ENCODE results near the gene GALP. TPM values are rescaled to one million over a fixed set of nuclear protein-coding genes. Genes with fewer than 3 reads are reported as not detected.

Gene GALP
- total RNA-seq, 2 experiments from 2014 or later = not detected

DNA sequence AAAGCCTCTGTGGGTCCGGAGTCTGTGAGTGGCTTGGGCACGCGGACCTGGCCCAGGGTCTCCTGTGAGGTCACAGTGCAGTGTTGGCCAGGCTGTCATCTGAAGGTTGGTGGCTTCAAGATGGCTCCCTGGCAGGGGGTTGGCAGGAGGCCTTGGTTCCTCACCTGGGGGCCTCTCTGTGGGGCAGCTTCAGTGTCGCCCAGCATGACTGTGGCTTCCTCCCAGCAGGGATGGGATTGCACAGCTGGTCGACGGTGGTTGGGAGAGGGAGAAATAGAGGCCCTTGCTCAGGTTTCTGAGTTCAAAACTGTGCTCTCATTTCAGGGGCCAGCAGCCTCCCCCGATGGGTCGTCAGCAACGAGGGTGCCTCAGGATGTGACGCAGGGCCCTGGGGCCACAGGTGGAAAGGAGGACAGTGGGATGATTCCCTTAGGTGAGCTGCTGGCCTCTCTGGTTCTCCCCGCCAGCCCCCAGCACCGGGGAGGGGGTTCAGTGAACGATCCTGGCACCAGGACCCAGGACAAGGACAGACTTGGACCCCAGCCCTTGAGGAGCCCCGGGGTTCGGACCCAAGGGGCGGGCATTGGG, 17.5 kb upstream of the GALP start:
- H3K27me3 Mint-ChIP-seq = no peaks in the 10 kb centered on the region
- ATAC-seq (ENCODE audit: poor library complexity) = no peak
- H3K4me1 Mint-ChIP-seq (ENCODE audit: low read depth) = peaks cover 8% of the 10 kb centered on the region
- H3K36me3 ChIP-seq (ENCODE audit: insufficient read depth, low read length) = peaks cover 22% of the 10 kb centered on the region
- H3K36me3 Mint-ChIP-seq (ENCODE audit: low read depth) = peaks cover 64% of the 10 kb centered on the region
- no peak overlapping the region for H3K27ac Mint-ChIP-seq
- H3K27ac ChIP-seq (ENCODE audit: low read depth in 1 of 2, low read length in 2 of 2) = no peak overlapping the region
- no peak for DNase-seq
- ChIA-PET POLR2A (no interaction called here), CTCF (no interaction called here)
- H3K4me3 ChIP-seq (ENCODE audit: low read length) = no peak overlapping the region
- intact Hi-C loops (cut with DNase I, micrococcal nuclease) = no loop called here
- H3K27me3 ChIP-seq (ENCODE audit: control insufficient read depth in 1 of 2, insufficient read depth in 2 of 2, low read length in 2 of 2) = no peaks in the 10 kb centered on the region
- H3K9me3 Mint-ChIP-seq = no peaks in the 10 kb centered on the region
- no peaks in the 10 kb centered on the region for H3K9me3 ChIP-seq (ENCODE audit: control insufficient read depth in 1 of 2, insufficient read depth in 1 of 2, low read length in 2 of 2)
- H3K4me3 Mint-ChIP-seq = no peak overlapping the region
- no peaks in the 10 kb centered on the region for H3K4me1 ChIP-seq (ENCODE audit: insufficient read depth, low read length)
- TF ChIP-seq, protein P1, sequence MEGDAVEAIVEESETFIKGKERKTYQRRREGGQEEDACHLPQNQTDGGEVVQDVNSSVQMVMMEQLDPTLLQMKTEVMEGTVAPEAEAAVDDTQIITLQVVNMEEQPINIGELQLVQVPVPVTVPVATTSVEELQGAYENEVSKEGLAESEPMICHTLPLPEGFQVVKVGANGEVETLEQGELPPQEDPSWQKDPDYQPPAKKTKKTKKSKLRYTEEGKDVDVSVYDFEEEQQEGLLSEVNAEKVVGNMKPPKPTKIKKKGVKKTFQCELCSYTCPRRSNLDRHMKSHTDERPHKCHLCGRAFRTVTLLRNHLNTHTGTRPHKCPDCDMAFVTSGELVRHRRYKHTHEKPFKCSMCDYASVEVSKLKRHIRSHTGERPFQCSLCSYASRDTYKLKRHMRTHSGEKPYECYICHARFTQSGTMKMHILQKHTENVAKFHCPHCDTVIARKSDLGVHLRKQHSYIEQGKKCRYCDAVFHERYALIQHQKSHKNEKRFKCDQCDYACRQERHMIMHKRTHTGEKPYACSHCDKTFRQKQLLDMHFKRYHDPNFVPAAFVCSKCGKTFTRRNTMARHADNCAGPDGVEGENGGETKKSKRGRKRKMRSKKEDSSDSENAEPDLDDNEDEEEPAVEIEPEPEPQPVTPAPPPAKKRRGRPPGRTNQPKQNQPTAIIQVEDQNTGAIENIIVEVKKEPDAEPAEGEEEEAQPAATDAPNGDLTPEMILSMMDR (IDR thresholded peaks at IDR 0.05) = no peak

DNA sequence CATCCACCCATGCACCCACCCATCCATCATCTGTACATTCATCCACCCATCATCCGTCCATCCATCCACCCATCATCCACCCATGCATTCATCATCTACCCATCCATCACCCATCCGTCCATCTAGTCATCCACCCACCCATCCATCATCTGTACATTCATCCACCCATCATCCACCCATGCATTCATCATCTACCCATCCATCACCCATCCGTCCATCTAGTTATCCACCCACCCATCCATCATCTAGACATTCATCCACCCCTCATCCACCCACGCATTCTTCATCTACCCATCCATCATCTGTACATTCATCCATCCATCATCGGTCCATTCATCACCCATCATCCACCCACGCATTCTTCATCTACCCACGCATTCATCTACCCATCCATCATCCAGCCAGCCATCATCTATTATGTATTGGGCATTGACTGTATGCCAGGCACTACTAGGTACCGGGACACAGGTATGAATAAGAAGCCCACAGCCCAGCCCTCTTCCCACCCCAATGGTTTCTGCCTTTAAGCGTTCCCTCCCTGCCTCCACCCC, 16.7 kb upstream of the GALP start:
- ChIA-PET CTCF (no interaction called here), POLR2A (no interaction called here)
- H3K27me3 Mint-ChIP-seq = no peaks in the 10 kb centered on the region
- no peak overlapping the region for H3K27ac Mint-ChIP-seq
- no peaks in the 10 kb centered on the region for H3K4me1 ChIP-seq (ENCODE audit: insufficient read depth, low read length)
- H3K27me3 ChIP-seq (ENCODE audit: control insufficient read depth in 1 of 2, insufficient read depth in 2 of 2, low read length in 2 of 2) = no peaks in the 10 kb centered on the region
- H3K27ac ChIP-seq (ENCODE audit: low read depth in 1 of 2, low read length in 2 of 2) = no peak overlapping the region
- peaks cover under 1% of the 10 kb centered on the region for H3K4me1 Mint-ChIP-seq (ENCODE audit: low read depth)
- peaks cover 56% of the 10 kb centered on the region for H3K36me3 Mint-ChIP-seq (ENCODE audit: low read depth)
- ATAC-seq (ENCODE audit: poor library complexity) (no peak), DNase-seq (no peak)
- H3K4me3 ChIP-seq (ENCODE audit: low read length) = no peak overlapping the region
- no peak overlapping the region for H3K4me3 Mint-ChIP-seq
- no peaks in the 10 kb centered on the region for H3K9me3 ChIP-seq (ENCODE audit: control insufficient read depth in 1 of 2, insufficient read depth in 1 of 2, low read length in 2 of 2)
- TF ChIP-seq, protein P1 (IDR thresholded peaks at IDR 0.05) = no peak
- peaks cover 22% of the 10 kb centered on the region for H3K36me3 ChIP-seq (ENCODE audit: insufficient read depth, low read length)
- intact Hi-C loops (cut with DNase I, micrococcal nuclease) = no loop called here
- no peaks in the 10 kb centered on the region for H3K9me3 Mint-ChIP-seq

DNA sequence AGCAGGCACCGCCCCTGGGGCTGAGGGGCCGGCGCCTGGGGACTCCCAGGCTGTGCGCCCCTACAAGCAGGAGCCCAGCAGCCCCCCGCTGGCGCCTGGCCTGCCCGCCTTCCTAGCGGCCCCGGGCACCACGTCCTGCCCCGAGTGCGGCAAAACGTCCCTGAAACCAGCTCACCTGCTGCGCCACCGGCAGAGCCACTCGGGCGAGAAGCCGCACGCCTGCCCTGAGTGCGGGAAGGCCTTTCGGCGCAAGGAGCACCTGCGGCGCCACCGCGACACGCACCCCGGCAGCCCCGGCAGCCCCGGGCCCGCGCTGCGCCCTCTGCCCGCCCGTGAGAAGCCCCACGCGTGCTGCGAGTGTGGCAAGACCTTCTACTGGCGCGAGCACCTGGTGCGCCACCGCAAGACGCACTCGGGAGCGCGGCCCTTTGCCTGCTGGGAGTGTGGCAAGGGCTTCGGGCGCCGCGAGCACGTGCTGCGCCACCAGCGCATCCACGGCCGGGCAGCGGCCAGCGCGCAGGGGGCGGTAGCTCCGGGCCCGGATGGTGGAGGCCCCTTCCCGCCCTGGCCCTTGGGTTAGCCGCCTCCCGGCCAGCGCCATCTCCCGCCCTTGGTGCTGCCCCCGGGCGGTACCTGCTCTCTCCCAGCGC, 16.1 kb upstream of the GALP start:
- CTCF ChIA-PET = no interaction called here
- ATAC-seq (ENCODE audit: poor library complexity) (no peak), DNase-seq (no peak)
- no peak overlapping the region for H3K4me3 ChIP-seq (ENCODE audit: low read length)
- H3K27ac Mint-ChIP-seq = no peak overlapping the region
- H3K27ac ChIP-seq (ENCODE audit: low read depth in 1 of 2, low read length in 2 of 2) = no peak overlapping the region
- peaks cover 19% of the 10 kb centered on the region for H3K36me3 ChIP-seq (ENCODE audit: insufficient read depth, low read length)
- POLR2A ChIA-PET = no interaction called here
- TF ChIP-seq, protein P1 (IDR thresholded peaks at IDR 0.05) = no peak
- intact Hi-C loops (cut with DNase I, micrococcal nuclease) = no loop called here
- H3K36me3 Mint-ChIP-seq (ENCODE audit: low read depth) = peaks cover 51% of the 10 kb centered on the region
- no peaks in the 10 kb centered on the region for H3K9me3 Mint-ChIP-seq
- no peaks in the 10 kb centered on the region for H3K4me1 Mint-ChIP-seq (ENCODE audit: low read depth)
- no peaks in the 10 kb centered on the region for H3K9me3 ChIP-seq (ENCODE audit: control insufficient read depth in 1 of 2, insufficient read depth in 1 of 2, low read length in 2 of 2)
- no peak overlapping the region for H3K4me3 Mint-ChIP-seq
- H3K4me1 ChIP-seq (ENCODE audit: insufficient read depth, low read length) = no peaks in the 10 kb centered on the region
- H3K27me3 Mint-ChIP-seq = no peaks in the 10 kb centered on the region
- no peaks in the 10 kb centered on the region for H3K27me3 ChIP-seq (ENCODE audit: control insufficient read depth in 1 of 2, insufficient read depth in 2 of 2, low read length in 2 of 2)
